Right ventricle myocardium superior (tissue), 1 donor: Measurements from ENCODE around the gene CGGBP1. TPM values are rescaled to one million over a fixed set of nuclear protein-coding genes. Genes with fewer than 3 reads are reported as not detected.
A peak's percentile ranks its signal among the peaks of the same experiment; 100 is the strongest.

Experiments used
- ATAC-seq: fragments of 200-7000 bp; cut with Tn5 transposase; one replicate; pipeline ENCODE4 v1.9.1; 2020; ENCODE audit warnings: mild to moderate bottlenecking; ENCODE audit not compliant: poor library complexity
- DNase-seq: peaks from one replicate; pipeline ENCODE4 v3.0.0-alpha.2; 2020
- intact Hi-C: fragments of 100-400 bp; cut with DNase I; formaldehyde crosslinking; loops from one replicate; pipeline ENCODE4 v1.11.2; 2022
- long read RNA-seq: library from polyadenylated mRNA; unstranded; transcript quantifications from one replicate; pipeline ENCODE4 v2.0.0, GENCODE V29; 2021
- total RNA-seq: library from RNA; stranded (reverse); fragmentation: NEBNext Ultra II Directional; extraction: Animal tissue kit (Norgen Biotek cat#: 25700); gene quantifications from one replicate; pipeline ENCODE4 v1.2.1, GENCODE V29; 2021
- donor health status: DM: no; HTN: yes; CAD: no; lungs with severe emphysema.

CGGBP1 gene
- total RNA-seq = 40.2 TPM
- long read RNA-seq, full-length matches to known transcripts = 67 of 72 reads
- long read RNA-seq, partial matches to known transcripts = 1 of 72 reads
- long read RNA-seq, other reads (novel, unspliced or antisense) = 4 of 72 reads

GRCh38 chr3:88058581-88059379, at the start of gene CGGBP1, which contains the start of gene ZNF654:
Gene CGGBP1, minus strand, starts transcription at chr3:88059005. Its CDS starts 3,029 bp downstream, at chr3:88055976.
Gene ZNF654, plus strand, starts transcription at chr3:88059255. Its CDS starts 65 bp downstream, at chr3:88059320.
- ATAC-seq (peak; percentile 97), DNase-seq (peak; percentile 98)
- intact Hi-C loops = loop anchor here (5.0 kb wide), 1 partner anchor 89 kb away; the partner anchor contains the start of gene C3orf38

- ATAC-seq = no peak
- intact Hi-C loops = no loop called here
Observed at GRCh38 chr3:88105325-88105724, 46.5 kb upstream of the CGGBP1 start.

DNA sequence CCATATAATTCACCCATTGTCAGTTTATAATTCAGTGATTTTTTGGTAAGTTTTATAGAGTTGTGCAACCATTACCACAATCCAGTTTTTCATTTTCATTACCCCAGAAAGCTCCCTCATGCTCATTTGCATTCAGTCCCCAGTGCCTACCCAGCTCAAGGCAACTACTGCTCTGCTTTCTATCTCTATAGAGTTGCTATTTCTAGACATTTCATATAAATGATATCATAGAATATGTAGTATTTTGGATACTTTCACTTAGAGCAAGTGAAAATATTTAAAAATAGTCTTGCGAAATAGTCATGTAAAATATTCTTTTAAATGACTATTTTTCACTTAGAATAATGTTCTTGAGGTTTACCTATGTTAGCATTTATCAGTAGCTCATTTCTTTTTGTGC, 42.3 kb upstream of the CGGBP1 start:
- intact Hi-C loops = no loop called here
- DNase-seq = no peak
- no peak for ATAC-seq

More at GRCh38 chr3:88105325-88105724, 46.5 kb upstream of the CGGBP1 start:
- no peak for DNase-seq

GRCh38 chr3:88093266-88093665, 34.5 kb upstream of the CGGBP1 start:
- DNase-seq = no peak
- intact Hi-C loops = no loop called here
- no peak for ATAC-seq

DNA sequence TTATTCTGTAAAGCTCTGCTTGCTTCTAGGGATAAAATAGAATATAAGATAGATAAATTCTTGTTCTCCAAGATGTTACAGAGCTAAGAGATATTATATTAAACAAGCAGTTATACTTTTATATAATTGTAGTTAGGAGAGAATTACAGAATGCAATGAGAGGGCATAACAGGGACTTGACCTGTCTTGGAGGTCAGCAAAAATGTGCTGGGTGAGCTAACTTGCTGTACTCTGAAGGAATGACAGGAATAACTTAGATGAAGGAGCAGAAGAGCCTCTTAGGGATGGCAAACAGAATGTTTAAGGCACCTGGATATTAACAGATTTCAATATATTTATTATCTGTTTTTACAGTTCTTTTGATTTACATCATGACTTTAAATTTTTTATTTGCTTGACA, 33.5 kb upstream of the CGGBP1 start:
- DNase-seq (no peak), ATAC-seq (no peak)
- intact Hi-C loops = no loop called here

GRCh38 chr3:88090681-88091080, 31.9 kb upstream of the CGGBP1 start:
- no peak for DNase-seq
- no peak for ATAC-seq
- intact Hi-C loops = no loop called here

DNA sequence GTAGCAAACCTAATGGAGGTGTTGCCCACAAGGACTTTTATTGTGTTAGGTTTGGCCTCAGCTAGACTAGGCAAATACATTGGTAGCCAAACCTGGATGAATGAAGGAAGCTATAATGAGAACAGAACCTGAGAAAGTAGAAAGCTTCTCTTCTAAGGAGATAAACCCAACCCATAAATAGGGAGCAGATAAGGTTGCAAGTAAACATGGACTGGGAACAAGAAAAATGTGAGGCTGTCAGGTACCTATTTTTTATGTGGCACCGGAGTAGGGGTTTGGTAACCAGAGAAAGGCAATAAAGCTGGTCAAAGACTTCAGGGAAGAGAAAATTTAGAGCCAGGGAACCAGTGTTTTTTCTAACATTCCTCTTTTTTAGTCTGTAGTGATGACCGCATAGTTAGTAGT, 25.3 kb upstream of the CGGBP1 start:
- ATAC-seq (no peak), DNase-seq (no peak)
- intact Hi-C loops = no loop called here

GRCh38 chr3:88082854-88083253, 24.0 kb upstream of the CGGBP1 start:
- intact Hi-C loops = no loop called here

DNA sequence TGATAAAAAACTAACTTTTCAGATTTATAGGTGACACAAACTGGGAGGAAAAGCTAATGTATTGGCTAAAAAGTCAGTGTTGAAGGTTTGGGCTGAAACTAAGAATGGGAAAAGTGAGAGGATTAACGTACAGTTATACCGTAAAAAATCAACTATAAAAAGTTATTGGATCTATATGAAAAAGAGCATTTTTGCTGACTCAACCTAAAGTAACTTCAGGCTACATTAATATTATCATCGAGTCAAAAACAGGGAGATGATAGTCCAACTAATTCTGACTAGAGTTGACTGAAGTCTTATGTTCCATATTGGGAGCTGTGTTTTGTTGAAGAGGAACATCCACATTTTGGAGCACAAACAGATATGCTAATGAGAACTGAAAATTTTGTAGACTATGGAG, 20.1 kb upstream of the CGGBP1 start:
- ATAC-seq = no peak

More at GRCh38 chr3:88082854-88083253, 24.0 kb upstream of the CGGBP1 start:
- ATAC-seq (no peak), DNase-seq (no peak)

DNA sequence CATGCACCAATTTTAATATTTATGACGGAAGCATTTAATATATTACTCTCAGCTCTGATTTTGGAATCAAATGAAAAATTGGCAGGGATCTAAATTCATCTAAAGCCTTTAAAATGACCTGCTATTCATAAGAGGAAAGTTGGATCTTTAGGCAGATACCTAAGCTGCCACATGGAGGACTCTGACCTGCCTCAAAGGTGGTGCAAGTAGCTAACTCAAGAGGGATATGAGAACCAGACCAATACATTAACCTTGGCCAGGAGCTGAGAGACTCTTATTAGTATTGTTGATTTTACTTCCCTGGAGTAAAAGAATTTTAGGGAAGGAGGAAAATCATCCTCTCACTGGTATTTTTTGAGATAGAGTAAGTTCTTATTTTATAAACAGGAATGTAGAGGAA, 17.9 kb upstream of the CGGBP1 start:
- DNase-seq (no peak), ATAC-seq (no peak)
- intact Hi-C loops = no loop called here

More for the DNA sequence above, 20.1 kb upstream of the CGGBP1 start:
- intact Hi-C loops = no loop called here
- no peak for DNase-seq

GRCh38 chr3:88075497-88075896, 16.7 kb upstream of the CGGBP1 start:
- intact Hi-C loops = no loop called here
- ATAC-seq = peak; percentile 18

GRCh38 chr3:88075072-88075471, 16.3 kb upstream of the CGGBP1 start:
- no peak for DNase-seq
- intact Hi-C loops = no loop called here
- ATAC-seq = peak; percentile 39

More at GRCh38 chr3:88075497-88075896, 16.7 kb upstream of the CGGBP1 start:
- DNase-seq = no peak

DNA sequence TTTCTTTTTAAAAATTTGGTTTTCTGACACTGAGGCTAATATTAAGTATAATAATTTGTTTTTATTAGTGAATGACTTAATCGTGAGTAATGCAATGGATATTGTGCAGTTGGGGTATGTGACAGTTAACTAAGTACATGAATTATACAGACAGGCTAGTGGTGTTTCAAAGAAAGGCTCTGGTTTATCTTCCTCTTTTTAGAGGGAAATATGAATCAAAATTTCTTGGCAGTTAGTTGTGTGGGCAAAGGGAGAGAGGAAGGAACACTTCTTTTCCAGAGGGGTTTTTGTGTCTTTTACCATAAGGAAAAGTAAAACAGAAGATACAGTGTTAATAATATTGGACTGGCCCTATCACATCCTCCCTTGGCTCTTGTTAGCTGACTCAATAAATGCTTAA, 2.9 kb upstream of the CGGBP1 start:
- no peak for DNase-seq
- ATAC-seq = no peak
- intact Hi-C loops = no loop called here

DNA sequence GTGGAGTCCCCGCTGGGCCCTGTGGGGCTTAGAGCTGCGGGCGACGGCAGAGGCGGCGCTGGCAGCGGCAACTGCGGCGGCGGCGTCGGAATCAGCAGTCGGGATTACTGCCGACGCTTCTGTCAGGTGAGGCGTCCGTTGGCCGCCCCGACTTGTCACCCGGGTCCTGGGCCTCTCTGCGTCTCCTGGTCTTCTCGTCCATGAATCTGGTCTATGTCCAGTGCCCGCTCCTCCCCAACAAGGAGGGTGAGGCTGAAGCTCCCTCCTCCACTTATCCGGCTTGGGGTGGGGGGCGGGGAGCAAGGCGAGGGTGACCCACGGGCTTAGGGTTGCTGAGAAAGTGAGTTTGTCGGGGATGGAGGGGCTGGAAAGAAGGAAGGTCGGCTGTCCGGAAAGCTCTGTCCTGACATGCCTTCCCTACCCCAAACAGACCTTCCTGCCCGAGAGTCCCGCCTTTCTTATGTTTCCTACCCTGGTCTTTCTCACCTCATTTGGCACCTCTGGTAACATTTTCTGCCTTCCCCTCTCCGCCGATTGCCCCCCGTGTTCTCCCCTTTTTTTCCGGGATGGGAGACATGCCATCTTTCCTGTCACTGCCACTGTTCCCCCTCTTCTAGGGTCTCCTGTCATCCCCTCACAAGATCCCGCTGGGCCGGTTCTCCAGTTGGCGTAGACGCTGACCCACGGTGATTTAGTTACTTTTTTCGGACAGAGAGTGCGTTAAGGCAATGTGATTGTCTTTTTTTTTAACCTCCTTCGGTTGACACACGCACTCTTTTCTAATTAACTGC, 770 bp upstream of the CGGBP1 start:
- peak; percentile 13 for ATAC-seq
- peak; percentile 32 for DNase-seq
- intact Hi-C loops = loop anchor here (5.0 kb wide), 1 partner anchor 88 kb away; the partner anchor contains the start of gene C3orf38

- no peak for DNase-seq
- intact Hi-C loops = loop anchor here (5.0 kb wide), 1 partner anchor 89 kb away; the partner anchor contains the start of gene C3orf38
- no peak for ATAC-seq
Observed at GRCh38 chr3:88058306-88058580, 562 bp downstream of the CGGBP1 start.

- ATAC-seq (no peak), DNase-seq (no peak)
- intact Hi-C loops = loop anchor here (5.0 kb wide), 1 partner anchor 90 kb away; the partner anchor contains the start of gene C3orf38
Observed at GRCh38 chr3:88057630-88058305, 1.0 kb downstream of the CGGBP1 start.

DNA sequence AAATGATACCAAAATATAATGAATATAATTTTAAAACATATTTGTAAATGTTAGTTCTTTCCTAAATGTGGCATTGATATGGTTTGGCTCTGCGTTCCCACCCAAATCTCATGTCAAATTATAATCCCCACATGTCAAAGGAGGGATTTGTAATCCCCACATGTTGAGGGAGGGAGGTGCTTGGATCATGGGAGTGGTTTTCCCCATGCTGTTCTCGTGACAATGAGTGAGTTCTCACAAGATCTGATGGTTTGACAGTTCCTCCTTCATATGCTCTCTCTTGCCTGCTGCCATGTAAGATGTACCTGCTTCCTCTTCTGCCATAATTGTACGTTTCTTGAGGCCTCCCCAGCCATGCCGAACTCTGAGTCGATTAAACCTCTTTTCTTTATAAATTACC, 12.0 kb downstream of the CGGBP1 start:
- ATAC-seq = no peak
- intact Hi-C loops = no loop called here
- no peak for DNase-seq

DNA sequence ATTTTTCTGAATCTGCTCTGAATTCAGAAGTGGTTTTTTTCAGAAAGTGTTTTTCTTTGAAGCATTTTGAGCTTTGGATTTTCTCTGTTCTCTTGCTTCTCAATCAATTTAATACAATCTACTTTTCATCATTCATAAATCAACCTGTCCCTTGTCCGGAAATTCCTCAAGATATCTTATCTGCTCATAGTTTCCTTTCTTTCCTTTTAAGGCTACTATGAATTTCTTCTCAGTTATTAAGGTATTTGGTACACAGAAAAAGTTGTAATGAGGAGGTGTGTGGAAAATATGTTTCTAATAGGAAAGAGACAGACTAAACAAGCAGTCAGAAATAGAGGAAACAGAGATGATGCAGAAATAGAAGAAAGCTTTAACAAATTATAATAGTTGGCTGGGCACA, 14.4 kb downstream of the CGGBP1 start:
- intact Hi-C loops = no loop called here
- ATAC-seq = no peak
- DNase-seq = no peak

DNA sequence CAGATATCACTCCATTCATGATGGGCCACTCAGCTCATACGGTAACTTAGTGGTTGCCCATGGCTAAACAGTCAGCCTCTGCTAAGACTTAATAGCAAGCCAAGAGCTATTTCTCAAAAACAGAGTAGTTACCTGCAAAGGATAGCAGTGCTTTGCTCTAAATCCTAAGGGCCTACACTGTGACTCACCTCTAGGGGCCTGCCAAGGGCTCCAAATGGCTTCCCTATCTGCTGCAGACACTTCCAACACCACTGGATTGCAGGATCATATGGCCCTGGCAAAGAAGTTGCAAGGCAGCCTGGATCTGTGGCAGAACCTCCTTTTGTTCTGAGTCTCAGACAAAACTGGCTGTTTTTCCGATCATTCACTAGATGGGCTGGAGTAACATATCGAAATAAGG, 17.8 kb downstream of the CGGBP1 start:
- ATAC-seq (no peak), DNase-seq (no peak)
- intact Hi-C loops = no loop called here
